GM21447 (cell line): Measurements from ENCODE around the gene MARK2.

Experiments
- ATAC-seq: cut with Tn5 transposase; IDR thresholded peaks from one replicate; pipeline ENCODE4 v1.9.1; 2021; ENCODE audit not compliant: unreplicated experiment

The MARK2 gene

GRCh38 chr11:63907808-63908530 is 69.1 kb downstream of the MARK2 start:
- no peak for ATAC-seq

- ATAC-seq = no peak
These were observed 69.9 kb downstream of the MARK2 start for GRCh38 chr11:63908631-63909401.

GRCh38 chr11:63909591-63910506 is 70.9 kb downstream of the MARK2 start:
- no peak for ATAC-seq

- ATAC-seq = no peak
These were observed 71.8 kb downstream of the MARK2 start for GRCh38 chr11:63910675-63911074.

- no peak for ATAC-seq
These were observed 72.5 kb downstream of the MARK2 start for GRCh38 chr11:63911440-63911839.

- no peak for ATAC-seq
These were observed 73.0 kb downstream of the MARK2 start for GRCh38 chr11:63911876-63912275.

- ATAC-seq = no peak
These were observed 73.8 kb downstream of the MARK2 start for GRCh38 chr11:63912678-63913077.

GRCh38 chr11:63913866-63914830 is 75.2 kb downstream of the MARK2 start:
- ATAC-seq = no peak

- ATAC-seq = no peak
These were observed 76.2 kb downstream of the MARK2 start for GRCh38 chr11:63914896-63915691.

GRCh38 chr11:63915961-63916836 is 77.3 kb downstream of the MARK2 start:
- no peak for ATAC-seq

- ATAC-seq = no peak
These were observed 78.2 kb downstream of the MARK2 start, which contains the start of gene RCOR2 for GRCh38 chr11:63916837-63917691. Gene RCOR2, minus strand, starts transcription at chr11:63917164. Its CDS starts 708 bp downstream, at chr11:63916456.

- no peak for ATAC-seq
These were observed 79.0 kb downstream of the MARK2 start for GRCh38 chr11:63917692-63918506.

GRCh38 chr11:63918507-63919191 is 79.7 kb downstream of the MARK2 start:
- no peak for ATAC-seq

- no peak for ATAC-seq
These were observed 80.6 kb downstream of the MARK2 start for GRCh38 chr11:63919267-63920125.
